Melanocyte of skin (primary cell): ENCODE measurements around the gene JMJD4. TPM values are rescaled to one million over a fixed set of nuclear protein-coding genes. Genes with fewer than 3 reads are reported as not detected.

Source experiments
- total RNA-seq, 2 donors: library from RNA; depleted of rRNA; stranded (reverse); fragments of >200 nt; gene quantifications; 2 replicates each; pipeline ENCODE4 v1.2.3, GENCODE V29; 2012

Gene JMJD4
- 10 to 100 TPM; 34.4 to 39.3 TPM for total RNA-seq

DNA sequence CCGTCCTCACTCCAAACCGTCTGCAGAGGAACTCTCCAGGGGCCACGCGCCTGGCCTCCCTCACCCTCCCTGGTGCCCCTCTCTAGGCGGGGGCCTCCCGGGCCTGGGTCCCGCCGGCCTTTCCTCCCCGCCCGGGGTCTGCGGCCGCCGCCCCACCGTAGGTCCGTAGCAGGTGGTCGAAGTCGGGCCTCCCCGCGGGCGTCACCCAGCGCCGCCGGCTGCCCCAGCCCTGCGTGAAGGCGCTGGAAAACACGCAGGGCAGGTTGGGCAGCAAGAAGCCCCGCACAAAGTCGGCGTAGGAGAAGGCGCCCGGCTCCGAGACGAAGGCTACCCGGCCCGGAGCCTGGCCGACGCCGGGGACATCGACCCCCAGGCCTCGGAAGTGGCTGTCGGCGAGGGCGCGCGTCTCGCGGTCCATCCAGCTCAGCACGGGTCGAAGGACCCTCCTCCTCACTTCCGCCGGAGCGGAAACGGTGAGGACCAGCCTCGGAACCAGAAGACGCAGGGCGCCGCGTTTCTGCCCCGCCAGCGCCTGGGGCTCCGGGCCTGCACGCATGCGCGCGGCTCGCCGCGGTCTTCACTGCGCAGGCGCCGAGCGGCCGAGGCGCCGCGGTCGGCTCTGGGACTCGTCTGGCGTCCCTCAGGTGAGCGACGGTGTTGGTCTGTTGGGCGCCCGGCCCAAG, at the start of gene JMJD4, which contains the start of gene SNAP47:
Gene JMJD4 (minus strand): TSS at position 447 of the 683 bp plus-strand sequence. CDS start 29 bp downstream, at position 418.
Gene SNAP47 (plus strand): TSS at position 580 of the 683 bp plus-strand sequence. CDS start 12,302 bp downstream, outside the sequence.

Other genes starting within 250 kb of the JMJD4 start
- 1 to 10 TPM; 3.3 to 5.5 TPM for gene ZNF678, start 171.7 kb downstream of the JMJD4 start, total RNA-seq
- gene SNAP47, start 133 bp upstream of the JMJD4 start, total RNA-seq: 10 to 100 TPM; 35.1 to 36.3 TPM
- not detected for gene PRSS38, start 80.4 kb upstream of the JMJD4 start, total RNA-seq
- gene WNT9A, start 212.6 kb upstream of the JMJD4 start, total RNA-seq: under 1 TPM in 1 of 2 donors, not detected in 1; under 0.01 TPM